Thoracic aorta (tissue), 2 donors: ENCODE data around the gene LAMA1. TPM values are rescaled to one million over a fixed set of nuclear protein-coding genes. Genes with fewer than 3 reads are reported as not detected.

Experiments used
- ATAC-seq: fragments of 150-250 bp; one replicate; pipeline ENCODE4 v1.8.0; 2017; ENCODE audit warnings: low read depth; ENCODE audit not compliant: insufficient number of reproducible peaks, low FRiP score
- DNase-seq: peaks from one replicate; pipeline ENCODE4 v3.0.0-alpha.2; 2020; ENCODE audit warnings: low spot score
- H3K27ac ChIP-seq, 2 donors: fragments of 200-600 bp; sonication (generic); 1 replicate in 1 of 2; 2 replicates in 1 of 2; pipeline ENCODE4 v1.5.1; 2016; ENCODE audit warnings: mild to moderate bottlenecking in 2 of 2, moderate library complexity in 2 of 2
- H3K27me3 ChIP-seq: fragments of 200-600 bp; sonication (generic); replicated peaks from 2 replicates; pipeline ENCODE4 v1.6.0; 2016; ENCODE audit warnings: mild to moderate bottlenecking; ENCODE audit not compliant: insufficient read depth
- H3K36me3 ChIP-seq: fragments of 200-600 bp; sonication (generic); one replicate; pipeline ENCODE4 v1.5.1; 2016
- H3K4me1 ChIP-seq, 2 donors: fragments of 200-600 bp; sonication (generic); 1 replicate in 1 of 2; 2 replicates in 1 of 2; pipeline versions ENCODE4 v1.5.1 to v1.6.0; 2016; ENCODE audit warnings: low read depth in 2 of 2, mild to moderate bottlenecking in 1 of 2; ENCODE audit not compliant: control insufficient read depth in 1 of 2
- H3K4me3 ChIP-seq: fragments of 200-600 bp; sonication (generic); 2 replicates; pipeline ENCODE4 v1.5.1; 2016; ENCODE audit warnings: mild to moderate bottlenecking
- H3K9me3 ChIP-seq: fragments of 200-600 bp; sonication (generic); 2 replicates; pipeline ENCODE4 v1.5.1; 2016
- CTCF ChIP-seq: fragments of 200-600 bp; sonication (generic); IDR thresholded peaks from one replicate; pipeline ENCODE4 v1.5.1; 2019; ENCODE audit warnings: antibody characterized with exemption
- total RNA-seq, 2 donors: library from RNA; depleted of rRNA; stranded (reverse); fragments of >200 nt; gene quantifications; one replicate each; pipeline versions ENCODE4 v1.1.0 to v1.2.3, GENCODE V29; 2016

LAMA1 gene
- total RNA-seq, 2 donors from 2014 or later, result 0.56 TPM; not detected in 1

DNA sequence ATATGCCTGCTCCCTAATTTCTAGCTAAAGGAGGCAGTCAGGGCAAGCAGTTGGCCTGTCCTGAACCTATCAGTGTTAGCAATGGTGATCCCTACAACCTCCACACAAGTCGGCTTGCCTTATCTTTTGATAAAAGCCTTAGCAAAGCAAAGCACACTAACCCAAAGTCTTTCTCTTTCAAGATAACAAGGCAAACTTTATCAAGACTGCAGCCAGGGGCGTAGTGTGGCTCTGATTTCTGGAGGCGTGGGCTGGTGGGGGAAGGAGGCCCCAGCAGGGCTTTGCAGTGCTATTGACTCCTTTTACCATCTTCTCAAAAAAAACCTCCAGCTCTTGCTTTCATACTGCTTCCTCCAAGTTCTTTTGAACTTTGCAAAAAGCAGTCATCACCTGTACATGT lies 40.2 kb upstream of the LAMA1 start:
- H3K4me3 ChIP-seq, result no peak overlapping the region
- TF ChIP-seq CTCF, result no peak
- no peaks in the 10 kb centered on the region for H3K4me1 ChIP-seq
- no peak for ATAC-seq
- H3K36me3 ChIP-seq, result no peaks in the 10 kb centered on the region
- no peaks in the 10 kb centered on the region for H3K27me3 ChIP-seq
- H3K9me3 ChIP-seq, result no peaks in the 10 kb centered on the region
- DNase-seq, result no peak
- no peak overlapping the region for H3K27ac ChIP-seq

GRCh38 chr18:7155887-7156286 lies 38.3 kb upstream of the LAMA1 start:
- Histone ChIP-seq H3K4me3 (no peak overlapping the region), H3K27ac (no peak overlapping the region), H3K9me3 (no peaks in the 10 kb centered on the region), H3K4me1 (no peaks in the 10 kb centered on the region), H3K27me3 (no peaks in the 10 kb centered on the region), H3K36me3 (no peaks in the 10 kb centered on the region)
- no peak for TF ChIP-seq CTCF
- ATAC-seq, result no peak
- no peak for DNase-seq

GRCh38 chr18:7155092-7155491 lies 37.5 kb upstream of the LAMA1 start:
- Histone ChIP-seq H3K27ac (no peak overlapping the region), H3K27me3 (no peaks in the 10 kb centered on the region), H3K9me3 (no peaks in the 10 kb centered on the region), H3K4me3 (no peak overlapping the region), H3K4me1 (no peaks in the 10 kb centered on the region), H3K36me3 (no peaks in the 10 kb centered on the region)
- ATAC-seq (no peak), DNase-seq (no peak)
- no peak for TF ChIP-seq CTCF

- H3K4me3 ChIP-seq, result no peak overlapping the region
- H3K4me1 ChIP-seq, result no peaks in the 10 kb centered on the region
- H3K27me3 ChIP-seq, result no peaks in the 10 kb centered on the region
- TF ChIP-seq CTCF, result no peak
- ATAC-seq (no peak), DNase-seq (no peak)
- H3K9me3 ChIP-seq, result no peaks in the 10 kb centered on the region
- H3K27ac ChIP-seq, result no peak overlapping the region
- H3K36me3 ChIP-seq, result no peaks in the 10 kb centered on the region
Measured at GRCh38 chr18:7152440-7152839, 34.8 kb upstream of the LAMA1 start.

- Histone ChIP-seq H3K4me3 (no peak overlapping the region), H3K4me1 (no peaks in the 10 kb centered on the region), H3K36me3 (no peaks in the 10 kb centered on the region), H3K27me3 (no peaks in the 10 kb centered on the region), H3K9me3 (no peaks in the 10 kb centered on the region), H3K27ac (no peak overlapping the region)
- ATAC-seq (no peak), DNase-seq (no peak)
- no peak for TF ChIP-seq CTCF
Measured at GRCh38 chr18:7147399-7147798, 29.8 kb upstream of the LAMA1 start.
